GM18526 (cell line): ENCODE data around the gene CNNM4.

Source experiments
- POLR2A ChIP-seq: IDR thresholded peaks from 3 replicates; pipeline ENCODE4 v1.6.1; 2011; ENCODE audit not compliant: insufficient read length; ENCODE audit errors: extremely low read depth

Gene CNNM4

DNA sequence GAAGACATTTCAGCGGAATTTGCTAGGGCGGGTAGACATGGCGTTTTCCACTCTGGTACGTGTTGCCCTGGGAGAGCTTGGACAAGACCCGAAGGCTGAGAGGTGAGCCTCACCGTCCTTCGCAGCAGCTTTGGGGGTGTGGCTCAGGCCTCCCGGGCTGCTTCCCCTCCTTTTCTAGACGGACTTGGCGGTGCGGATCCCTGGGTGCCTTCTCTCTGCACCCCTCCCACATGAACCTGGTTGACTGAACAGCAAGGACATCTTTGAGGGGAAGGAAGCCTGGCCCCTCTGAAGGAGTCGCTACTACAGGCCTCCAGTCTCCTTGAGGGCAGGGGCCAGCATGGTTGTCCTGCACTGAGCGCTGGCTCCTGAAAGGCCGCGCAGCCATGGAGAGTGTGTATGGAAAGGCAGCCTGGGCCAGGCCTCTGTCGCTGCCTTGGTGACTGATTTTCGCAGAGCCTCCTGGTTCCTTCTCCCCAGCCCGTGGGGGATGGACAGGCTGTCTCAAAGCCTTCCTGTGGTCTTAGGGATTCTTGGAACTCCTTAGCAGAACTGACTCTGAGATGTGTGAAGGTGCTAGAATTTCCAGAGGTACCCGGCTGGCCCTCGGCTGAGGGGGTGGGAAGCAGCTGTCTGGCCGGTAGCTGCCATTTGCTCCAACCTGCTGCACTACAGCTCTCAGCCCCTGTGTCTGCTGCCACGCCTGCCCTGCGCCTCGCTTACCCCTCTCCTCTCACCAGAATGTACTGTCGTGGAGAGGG lies 9.9 kb downstream of the CNNM4 start:
- no peak for TF ChIP-seq POLR2A

DNA sequence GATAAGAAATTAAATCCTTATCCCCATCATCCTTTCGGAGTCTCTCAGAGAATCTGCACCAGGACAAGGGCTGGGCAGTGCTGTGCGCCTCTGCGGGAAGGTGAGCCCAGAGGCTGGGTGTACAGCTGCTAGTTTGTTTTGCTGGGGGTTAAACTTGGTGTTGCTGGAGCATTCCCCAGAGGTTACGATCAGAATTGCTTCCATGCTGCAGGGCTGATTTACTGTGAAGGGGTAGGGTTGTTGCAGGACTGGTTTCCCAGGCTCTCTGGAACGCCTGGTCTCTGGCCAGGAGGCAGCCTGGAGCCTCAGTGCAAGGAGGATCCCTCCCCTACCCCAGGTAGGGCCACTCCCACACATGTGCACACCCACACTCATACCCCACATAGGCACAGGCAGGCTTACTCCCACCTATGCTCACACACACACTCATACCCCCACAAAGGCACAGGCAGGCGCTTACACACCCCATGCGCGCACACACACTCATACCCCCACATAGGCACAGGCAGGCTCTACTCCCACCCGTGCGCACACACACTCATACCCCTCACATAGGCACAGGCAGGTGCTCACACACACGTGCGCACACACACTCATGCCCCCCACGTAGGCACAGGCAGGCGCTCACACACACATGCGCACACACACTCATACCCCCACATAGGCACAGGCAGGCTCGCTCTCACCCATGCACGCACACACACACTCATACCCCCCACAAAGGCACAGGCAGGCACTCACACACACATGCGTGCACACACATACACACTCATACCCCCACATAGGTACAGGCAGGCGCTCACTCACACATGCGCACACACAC lies 11.3 kb downstream of the CNNM4 start:
- no peak for TF ChIP-seq POLR2A

DNA sequence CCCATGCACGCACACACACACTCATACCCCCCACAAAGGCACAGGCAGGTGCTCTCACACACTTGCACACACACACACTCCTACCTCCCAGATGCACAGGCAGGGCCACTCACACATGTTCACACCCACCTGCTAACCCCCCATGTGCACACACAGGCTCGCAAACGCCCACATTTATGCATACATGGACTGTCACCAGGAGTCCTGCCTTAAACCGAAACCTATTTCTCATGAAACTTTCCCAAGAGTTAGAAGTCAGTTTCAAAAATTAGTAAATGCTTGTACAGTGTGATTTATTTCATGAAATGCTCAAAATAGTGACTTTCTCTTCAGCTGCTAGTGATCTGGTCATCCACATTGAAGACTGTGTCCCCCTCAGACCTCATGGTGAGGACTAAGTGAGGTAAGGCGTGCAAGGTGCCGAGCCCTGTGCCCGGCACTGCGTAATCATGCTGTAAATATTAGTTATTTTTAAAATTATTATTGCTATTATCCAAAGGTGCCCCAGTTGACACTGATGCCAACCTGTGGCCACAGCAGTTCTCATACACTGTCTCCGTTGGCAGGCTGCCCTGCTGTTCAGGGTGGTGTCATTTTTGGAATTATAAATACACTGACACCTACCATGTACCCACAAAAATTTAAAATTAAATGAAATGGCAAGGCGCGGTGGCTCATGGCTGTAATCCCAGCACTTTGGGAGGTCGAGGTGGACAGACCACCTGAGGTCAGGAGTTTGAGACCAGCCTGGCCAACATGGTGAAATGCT lies 12.4 kb downstream of the CNNM4 start:
- TF ChIP-seq POLR2A = no peak

GRCh38 chr2:96773922-96774321 lies 13.2 kb downstream of the CNNM4 start:
- TF ChIP-seq POLR2A = no peak

DNA sequence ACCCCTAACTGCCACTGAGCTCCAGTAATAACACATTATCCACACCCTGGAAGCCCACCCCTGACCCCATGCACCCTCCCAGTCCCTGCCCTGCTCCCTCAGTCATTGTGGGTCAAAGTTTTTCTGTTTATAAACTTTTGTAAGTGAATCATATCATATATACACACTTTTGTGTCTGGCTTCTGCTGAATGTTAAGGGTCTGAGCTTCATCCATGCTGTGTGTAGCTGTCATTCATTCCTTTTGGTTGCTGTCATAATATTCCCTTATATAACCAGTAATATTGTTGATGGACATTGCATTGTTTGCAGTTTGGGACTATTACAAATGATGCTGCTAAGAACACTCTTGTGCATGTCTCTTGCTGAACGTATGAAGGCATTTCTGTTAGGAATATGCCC lies 14.5 kb downstream of the CNNM4 start:
- no peak for TF ChIP-seq POLR2A

- no peak for TF ChIP-seq POLR2A
Observed at GRCh38 chr2:96783388-96783787, 22.7 kb downstream of the CNNM4 start.

GRCh38 chr2:96787411-96787810 lies 26.7 kb downstream of the CNNM4 start:
- TF ChIP-seq POLR2A = no peak

DNA sequence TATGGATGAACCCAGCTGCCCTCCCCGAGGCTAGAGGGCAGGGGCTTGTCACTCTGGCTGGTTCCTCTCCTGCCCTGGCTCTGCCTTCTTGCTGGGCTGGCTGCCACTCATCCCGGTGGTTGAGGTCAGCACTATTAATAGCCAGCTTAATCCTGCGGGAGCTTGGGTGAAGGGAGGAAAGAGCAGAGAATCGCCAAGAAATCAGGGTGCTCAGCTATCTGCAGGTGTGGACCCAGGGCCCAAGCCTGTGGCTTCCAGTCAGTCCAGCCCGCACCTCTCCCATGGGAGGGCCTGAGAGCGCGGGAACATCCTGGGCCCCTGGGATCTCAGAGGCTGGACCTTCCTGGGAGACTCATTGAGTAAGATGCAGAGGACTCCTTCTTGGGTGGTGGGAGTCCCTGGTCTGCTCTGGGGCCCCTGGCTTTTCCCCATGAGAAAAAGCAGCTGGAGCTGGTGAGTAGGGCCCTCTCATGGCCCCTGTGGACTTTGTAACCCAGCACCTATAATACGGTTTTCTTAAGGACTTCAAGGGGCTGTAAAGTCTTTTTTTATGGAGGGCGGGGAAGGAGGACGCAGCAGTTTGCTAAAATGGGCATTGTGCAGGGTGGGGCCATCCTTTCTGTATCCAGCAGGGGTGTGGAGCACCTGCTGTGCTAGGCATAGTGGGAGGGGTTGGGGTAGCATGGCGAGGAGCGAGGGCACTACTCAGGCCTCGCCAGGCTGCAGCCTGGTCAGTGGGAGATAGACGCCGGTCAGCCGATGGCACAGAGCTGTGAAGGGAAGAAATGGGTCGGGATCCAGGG lies 27.9 kb downstream of the CNNM4 start:
- TF ChIP-seq POLR2A = no peak

- no peak for TF ChIP-seq POLR2A
Observed at GRCh38 chr2:96789245-96789617, 28.5 kb downstream of the CNNM4 start.

- no peak for TF ChIP-seq POLR2A
Observed at GRCh38 chr2:96792772-96793749, 32.4 kb downstream of the CNNM4 start.

DNA sequence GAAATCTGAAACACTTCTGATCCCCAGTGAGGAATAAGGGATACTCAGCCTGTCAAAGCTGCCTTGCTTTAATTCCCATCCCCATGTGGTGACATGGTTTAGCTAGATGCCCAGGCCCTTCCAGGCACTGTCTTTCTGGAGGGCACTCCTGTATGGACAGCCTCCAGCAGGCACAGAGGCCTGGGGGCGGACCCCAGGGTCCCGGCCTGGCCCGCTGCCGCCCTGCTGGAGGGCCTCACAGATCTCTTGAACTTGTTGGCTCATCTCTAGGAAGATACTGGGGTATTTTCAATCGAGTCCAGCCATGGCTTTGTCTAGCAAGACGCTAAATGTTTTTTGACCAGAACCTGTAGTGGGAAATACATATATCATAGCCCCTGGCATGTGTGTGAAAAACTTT lies 34.4 kb downstream of the CNNM4 start:
- TF ChIP-seq POLR2A = no peak

DNA sequence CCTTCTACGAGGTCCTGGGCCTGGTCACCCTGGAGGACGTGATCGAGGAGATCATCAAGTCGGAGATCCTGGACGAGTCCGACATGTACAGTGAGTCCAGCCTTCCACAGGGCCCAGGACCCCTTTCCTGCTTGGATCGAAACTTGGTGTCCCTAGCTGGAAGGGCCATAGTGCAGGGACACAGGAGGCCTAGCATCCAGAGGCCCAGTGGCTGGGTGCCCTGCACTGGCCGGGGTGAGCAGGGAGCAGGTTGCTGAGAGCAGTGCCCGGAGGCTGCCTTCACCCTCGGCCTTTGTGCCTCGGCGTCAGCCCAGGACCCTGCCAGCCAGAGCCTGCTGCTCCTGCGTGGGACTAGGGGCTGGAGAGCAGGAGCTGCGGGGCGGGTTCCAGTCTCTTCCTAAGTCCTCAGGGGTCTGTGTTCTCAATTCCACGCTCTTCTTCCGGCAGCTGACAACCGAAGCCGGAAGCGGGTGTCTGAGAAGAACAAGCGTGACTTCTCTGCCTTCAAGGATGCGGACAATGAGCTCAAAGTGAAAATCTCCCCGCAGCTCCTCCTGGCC lies 36.4 kb downstream of the CNNM4 start:
- no peak for TF ChIP-seq POLR2A
